GM23338 (cell line): ENCODE results near the gene PML. TPM values are rescaled to one million over a fixed set of nuclear protein-coding genes. Genes with fewer than 3 reads are reported as not detected.

Experiments
- ATAC-seq: fragments of 200-7000 bp; cut with Tn5 transposase; 3 replicates; pipeline ENCODE4 v1.9.1; 2020
- DNase-seq: peaks from one replicate; pipeline ENCODE4 v3.0.0-alpha.2; 2015; ENCODE audit warnings: low spot score
- H2AFZ ChIP-seq: fragments of 200-600 bp; sonication (generic); 2 replicates; pipeline ENCODE4 v1.8.0; 2016; ENCODE audit warnings: antibody characterized with exemption, mild to moderate bottlenecking, moderate library complexity
- H3F3A ChIP-seq: fragments of 200-600 bp; sonication (generic); replicated peaks from 2 replicates; pipeline ENCODE4 v1.8.0; 2017; ENCODE audit warnings: antibody characterized with exemption, mixed run types, low read depth
- H3K27ac ChIP-seq: fragments of 200-600 bp; sonication (generic); 2 replicates; pipeline ENCODE4 v1.6.1; 2016; ENCODE audit warnings: low read depth
- H3K27me3 ChIP-seq: fragments of 200-600 bp; sonication (generic); 2 replicates; pipeline ENCODE4 v1.8.0; 2016; ENCODE audit warnings: mild to moderate bottlenecking, mixed run types, moderate library complexity; ENCODE audit not compliant: insufficient read depth
- H3K36me3 ChIP-seq: fragments of 200-600 bp; sonication (generic); 2 replicates; pipeline ENCODE4 v1.8.0; 2016; ENCODE audit warnings: mild to moderate bottlenecking; ENCODE audit not compliant: insufficient read depth
- H3K4me1 ChIP-seq: fragments of 200-600 bp; sonication (generic); 2 replicates; pipeline ENCODE4 v1.8.0; 2016; ENCODE audit warnings: mild to moderate bottlenecking, moderate library complexity; ENCODE audit not compliant: insufficient read depth
- H3K4me2 ChIP-seq: fragments of 200-600 bp; sonication (generic); 2 replicates; pipeline ENCODE4 v1.7.1; 2017; ENCODE audit warnings: mixed run types
- H3K4me3 ChIP-seq: fragments of 200-600 bp; sonication (generic); 2 replicates; pipeline ENCODE4 v1.6.1; 2016; ENCODE audit warnings: mixed run types
- H3K79me2 ChIP-seq: fragments of 200-600 bp; sonication (generic); replicated peaks from 2 replicates; pipeline ENCODE4 v1.8.0; 2017; ENCODE audit warnings: mild to moderate bottlenecking; ENCODE audit not compliant: insufficient read depth
- H3K9me2 ChIP-seq: fragments of 200-600 bp; sonication (generic); 2 replicates; pipeline ENCODE4 v1.8.0; 2017; ENCODE audit not compliant: insufficient read depth
- H4K20me1 ChIP-seq: fragments of 200-600 bp; sonication (generic); replicated peaks from 2 replicates; pipeline ENCODE4 v1.8.0; 2017; ENCODE audit warnings: mild to moderate bottlenecking; ENCODE audit not compliant: insufficient read depth
- H3K27ac Mint-ChIP-seq: 2 replicates; pipeline ENCODE4 v1.8.0; 2020; ENCODE audit warnings: inconsistent platforms, mild to moderate bottlenecking, moderate library complexity, mixed read lengths
- H3K27me3 Mint-ChIP-seq: 3 replicates; pipeline ENCODE4 v1.8.0; 2022; ENCODE audit warnings: low read depth, mild to moderate bottlenecking, moderate library complexity, mixed read lengths, inconsistent platforms; ENCODE audit not compliant: insufficient read depth, poor library complexity
- H3K36me3 Mint-ChIP-seq: 3 replicates; pipeline ENCODE4 v1.8.0; 2021; ENCODE audit warnings: low read depth, mild to moderate bottlenecking, inconsistent platforms, moderate library complexity, mixed read lengths
- H3K4me1 Mint-ChIP-seq: 3 replicates; pipeline ENCODE4 v1.8.0; 2020; ENCODE audit warnings: mild to moderate bottlenecking, inconsistent platforms, mixed read lengths
- H3K4me3 Mint-ChIP-seq: 3 replicates; pipeline ENCODE4 v1.8.0; 2021; ENCODE audit warnings: moderate library complexity, mild to moderate bottlenecking, inconsistent platforms, mixed read lengths
- H3K9me3 Mint-ChIP-seq: 3 replicates; pipeline ENCODE4 v1.8.0; 2020; ENCODE audit warnings: moderate library complexity, mild to moderate bottlenecking, inconsistent platforms, mixed read lengths
- CREB1 ChIP-seq: fragments of 250-450 bp; sonication (Bioruptor Pico); IDR thresholded peaks from 2 replicates; pipeline ENCODE4 v1.5.0; 2020; ENCODE audit warnings: low read depth, mild to moderate bottlenecking, moderate library complexity
- CTCF ChIP-seq, 2 experiments: fragments of 200-600 bp in 1 of 2; sonication (generic) in 1 of 2; conservative IDR thresholded peaks; 2 replicates each; pipeline versions ENCODE4 v1.5.1 to v1.6.1; 2016 to 2017; ENCODE audit warnings: antibody characterized with exemption in 2 of 2, low read depth in 2 of 2, mild to moderate bottlenecking in 2 of 2, moderate library complexity in 1 of 2
- ETS1 ChIP-seq: IDR thresholded peaks from 2 replicates; pipeline ENCODE4 v1.6.1; 2016; ENCODE audit warnings: antibody characterized with exemption
- EZH2 ChIP-seq: fragments of 200-600 bp; sonication (generic); IDR thresholded peaks from one replicate; pipeline ENCODE4 v1.8.0; 2017; ENCODE audit warnings: antibody characterized with exemption, mild to moderate bottlenecking, low read depth; ENCODE audit not compliant: unreplicated experiment
- EZH2phosphoT487 ChIP-seq: fragments of 200-600 bp; sonication (generic); IDR thresholded peaks from one replicate; pipeline ENCODE4 v1.8.1; 2018; ENCODE audit warnings: antibody characterized with exemption; ENCODE audit not compliant: unreplicated experiment
- JUNB ChIP-seq: IDR thresholded peaks from one replicate; pipeline ENCODE4 v1.6.1; 2016; ENCODE audit warnings: antibody characterized with exemption; ENCODE audit not compliant: unreplicated experiment
- NANOG ChIP-seq: IDR thresholded peaks from 2 replicates; pipeline ENCODE4 v1.6.1; 2016; ENCODE audit warnings: antibody characterized with exemption, borderline replicate concordance
- POLR2AphosphoS5 ChIP-seq: IDR thresholded peaks from 2 replicates; pipeline ENCODE4 v1.6.1; 2016; ENCODE audit warnings: antibody characterized with exemption, low read depth
- REST ChIP-seq: IDR thresholded peaks from one replicate; pipeline ENCODE4 v1.6.1; 2018; ENCODE audit warnings: antibody characterized with exemption; ENCODE audit not compliant: unreplicated experiment
- STAT1 ChIP-seq: IDR thresholded peaks from one replicate; pipeline ENCODE4 v1.6.1; 2016; ENCODE audit warnings: antibody characterized with exemption; ENCODE audit not compliant: unreplicated experiment
- ZNF114 ChIP-seq: fragments of 250-450 bp; sonication (Bioruptor Pico); IDR thresholded peaks from 2 replicates; pipeline ENCODE4 v1.5.0; 2020; ENCODE audit warnings: mild to moderate bottlenecking, moderate library complexity
- ZNF331 ChIP-seq: fragments of 250-450 bp; sonication (Bioruptor Pico); IDR thresholded peaks from 2 replicates; pipeline ENCODE4 v1.5.0; 2020; ENCODE audit warnings: low read depth, mild to moderate bottlenecking, moderate library complexity
- ZNF462 ChIP-seq: fragments of 250-450 bp; sonication (Bioruptor Pico); IDR thresholded peaks from 2 replicates; pipeline ENCODE4 v1.5.0; 2020; ENCODE audit warnings: mild to moderate bottlenecking, moderate library complexity
- polyA plus RNA-seq: library from polyadenylated mRNA; unstranded; fragments of >200 nt; fragmentation: Nextera tagmentation; extraction: Ambion mirVana; gene quantifications from 2 replicates; pipeline ENCODE4 v1.2.1, GENCODE V29; 2016
- total RNA-seq: library from RNA; depleted of rRNA; stranded (reverse); fragments of >200 nt; shearing (Covaris generic); gene quantifications from 2 replicates; pipeline ENCODE4 v1.2.3, GENCODE V29; 2014

Gene PML
- total and polyA plus RNA-seq, 2 experiments from 2014 or later = 19.0 to 73.1 TPM

- no peak overlapping the region for H3K4me2 ChIP-seq
- H3K4me3 ChIP-seq = no peak overlapping the region
- H4K20me1 ChIP-seq = no peaks in the 10 kb centered on the region; the same call in 1 of the 2 replicates
- peaks cover 14% of the 10 kb centered on the region for H3K4me1 ChIP-seq
- H3K27me3 ChIP-seq = no peaks in the 10 kb centered on the region
- Mint-ChIP-seq H3K27ac (no peak overlapping the region), H3K4me1 (peaks cover 37% of the 10 kb centered on the region), H3K4me3 (no peak overlapping the region), H3K27me3 (peaks cover 27% of the 10 kb centered on the region), H3K9me3 (no peaks in the 10 kb centered on the region; the same call in 2 of the 3 replicates), H3K36me3 (no peaks in the 10 kb centered on the region; the same call in 1 of the 3 replicates)
- ATAC-seq (no peak), DNase-seq (no peak)
- no peak overlapping the region for H2AFZ ChIP-seq
- no peaks in the 10 kb centered on the region for H3K36me3 ChIP-seq
- no peaks in the 10 kb centered on the region for H3K9me2 ChIP-seq
- no peaks in the 10 kb centered on the region for H3K79me2 ChIP-seq
- TF ChIP-seq POLR2AphosphoS5 = no peak
- TF ChIP-seq EZH2 = no peak
- no peak for TF ChIP-seq EZH2phosphoT487
- TF ChIP-seq ZNF462 = no peak
- no peak for TF ChIP-seq ZNF114 (CRISPR knock-in tag)
- no peak for TF ChIP-seq CTCF (conservative IDR thresholded peaks at IDR 0.05; ENCODE audit: low read depth in 2 of 2)
- TF ChIP-seq CREB1 (CRISPR knock-in tag) = no peak
- no peak for TF ChIP-seq REST
- no peak for TF ChIP-seq NANOG
- no peak for TF ChIP-seq ETS1
- TF ChIP-seq ZNF331 (CRISPR knock-in tag) = no peak
- TF ChIP-seq JUNB = no peak
- TF ChIP-seq STAT1 = no peak
- H3F3A ChIP-seq = no peaks in the 10 kb centered on the region
- H3K27ac ChIP-seq = no peak overlapping the region
Measured at GRCh38 chr15:74040109-74040850, 45.8 kb downstream of the PML start.
